Measurements from ENCODE around the gene DNAH6.

Gene DNAH6

GRCh38 chr2:84690225-84690624, 173.9 kb downstream of the DNAH6 start:
- no peak for DNase-seq (ENCODE audit: low spot score)

DNA sequence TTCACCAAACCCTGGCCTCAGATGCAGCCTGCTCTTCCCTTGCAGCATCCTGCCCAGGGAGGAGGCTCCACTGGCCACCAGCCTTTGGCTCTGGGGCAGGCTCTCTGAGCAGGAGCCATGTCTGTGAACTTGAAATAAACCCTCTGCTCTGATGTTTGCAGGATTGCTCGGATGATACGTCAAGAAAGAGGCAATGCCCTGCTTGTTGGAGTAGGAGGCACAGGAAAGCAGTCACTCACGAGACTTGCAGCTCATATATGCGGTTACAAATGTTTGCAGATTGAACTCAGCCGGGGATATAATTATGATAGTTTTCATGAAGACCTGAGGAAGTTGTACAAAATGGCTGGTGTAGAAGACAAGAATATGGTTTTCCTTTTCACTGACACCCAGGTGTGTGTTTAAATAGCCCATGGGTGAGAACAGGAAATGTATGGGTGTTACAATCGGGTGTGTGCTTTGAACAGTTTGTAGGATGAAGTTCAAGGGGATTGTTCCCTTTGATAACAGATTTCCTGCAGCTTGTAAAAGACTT, 177.9 kb downstream of the DNAH6 start:
- no peak for DNase-seq (ENCODE audit: low spot score)

DNA sequence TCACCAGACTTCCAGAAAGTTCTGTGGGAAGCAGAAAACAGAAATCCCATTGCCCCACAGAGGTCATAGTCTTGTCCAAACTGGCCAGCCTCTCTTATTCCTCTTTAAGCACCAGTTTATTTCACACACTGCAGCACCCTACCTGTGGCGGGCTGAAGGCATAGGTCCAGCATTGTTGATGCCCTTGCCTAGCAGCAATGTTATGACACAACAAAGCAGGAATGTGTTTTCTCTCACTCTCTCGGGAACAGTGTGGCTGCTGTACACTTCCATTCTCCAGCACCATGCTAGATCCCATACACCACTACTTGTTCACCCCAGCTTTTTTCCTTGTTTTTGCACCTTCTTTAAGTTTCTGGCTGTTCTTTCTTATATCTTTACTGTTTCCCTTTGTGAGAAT, 181.6 kb downstream of the DNAH6 start:
- no peak for DNase-seq (ENCODE audit: low spot score)

DNA sequence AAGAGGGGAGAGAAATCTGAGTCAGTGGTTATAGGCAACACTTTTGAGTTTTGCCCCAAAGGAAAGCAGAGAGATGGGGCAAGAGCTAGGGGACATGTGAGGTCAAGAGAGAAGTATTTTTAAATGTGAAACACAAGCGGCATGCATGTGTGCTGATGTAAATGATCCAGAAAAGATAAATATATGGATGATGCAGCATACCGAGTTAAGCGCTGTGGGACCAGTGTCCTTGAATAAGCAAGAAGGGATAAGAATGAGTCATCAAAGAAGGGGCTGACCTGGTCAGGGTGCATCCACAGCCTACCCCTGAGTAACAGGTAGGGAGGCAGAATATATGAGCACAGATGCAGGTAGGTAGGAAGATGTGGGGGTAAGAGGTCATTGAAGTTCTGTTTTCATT, 183.7 kb downstream of the DNAH6 start:
- DNase-seq (ENCODE audit: low spot score): no peak

- no peak for DNase-seq (ENCODE audit: low spot score)
Measured at GRCh38 chr2:84701880-84702279, 185.6 kb downstream of the DNAH6 start.

DNA sequence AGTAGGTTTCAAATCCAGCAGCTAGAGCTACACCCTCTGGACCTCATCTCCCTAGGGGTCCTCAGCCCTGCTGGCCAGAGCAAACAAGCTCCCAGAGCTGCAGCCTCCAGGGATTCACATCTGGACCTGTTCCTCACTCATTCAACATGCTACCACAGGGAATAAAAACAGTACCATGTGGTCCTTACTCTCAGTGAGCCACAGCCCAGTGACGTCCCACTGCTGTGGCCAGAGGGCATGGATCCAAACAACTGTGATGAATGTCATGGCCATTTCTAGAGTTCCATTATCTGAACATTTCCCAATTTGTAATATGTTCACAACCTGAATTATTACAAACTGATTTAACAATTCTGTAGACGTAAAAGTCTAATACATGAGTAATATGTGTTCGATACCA, 186.6 kb downstream of the DNAH6 start:
- no peak for DNase-seq (ENCODE audit: low spot score)

- no peak for DNase-seq (ENCODE audit: low spot score)
Measured at GRCh38 chr2:84703831-84704230, 187.5 kb downstream of the DNAH6 start.

- no peak for DNase-seq (ENCODE audit: low spot score)
Measured at GRCh38 chr2:84704505-84705244, 188.4 kb downstream of the DNAH6 start.

DNA sequence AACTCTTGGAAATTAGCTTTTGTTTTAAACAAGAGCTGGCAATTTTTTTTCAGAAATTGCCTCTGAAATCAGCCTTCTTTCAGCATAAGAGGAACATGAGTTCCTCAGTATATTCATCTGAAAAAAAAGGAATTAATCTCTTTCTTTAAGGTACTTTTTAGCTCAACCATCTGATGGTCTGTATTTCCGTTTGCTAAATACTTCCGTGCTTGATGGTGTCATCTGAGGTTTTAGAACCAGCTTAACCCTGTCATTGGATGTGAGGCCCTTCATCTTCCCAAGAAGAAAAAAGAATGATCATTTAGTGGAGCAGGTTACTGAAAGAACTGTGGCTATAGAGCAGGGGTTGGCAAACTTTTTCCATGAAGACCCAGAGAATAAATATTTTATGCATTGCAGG, 189.6 kb downstream of the DNAH6 start:
- DNase-seq (ENCODE audit: low spot score): no peak

GRCh38 chr2:84708442-84708841, 192.1 kb downstream of the DNAH6 start:
- no peak for DNase-seq (ENCODE audit: low spot score)

- no peak for DNase-seq (ENCODE audit: low spot score)
Measured at GRCh38 chr2:84711651-84712050, 195.4 kb downstream of the DNAH6 start.

DNA sequence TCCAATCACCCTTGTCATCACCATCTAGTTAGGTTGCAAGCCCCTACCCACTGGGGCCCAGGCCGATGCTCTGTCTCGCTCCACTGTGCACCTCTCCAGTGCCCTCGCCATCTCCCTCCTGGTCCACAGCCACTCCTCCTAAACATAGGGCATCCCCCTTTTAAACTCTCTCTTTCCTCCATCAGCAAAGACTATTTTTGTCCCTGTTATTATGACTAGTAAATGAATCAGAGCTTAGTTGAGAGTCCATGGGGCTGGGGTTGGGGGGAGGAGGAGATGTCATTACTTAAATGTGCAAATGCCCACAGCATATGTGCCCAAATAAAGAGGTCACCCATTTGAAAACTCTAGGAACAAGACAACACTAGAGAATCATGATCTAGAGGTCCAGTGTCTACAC, 197.1 kb downstream of the DNAH6 start:
- no peak for DNase-seq (ENCODE audit: low spot score)

GRCh38 chr2:84716564-84716963, 200.3 kb downstream of the DNAH6 start:
- no peak for DNase-seq (ENCODE audit: low spot score)

DNA sequence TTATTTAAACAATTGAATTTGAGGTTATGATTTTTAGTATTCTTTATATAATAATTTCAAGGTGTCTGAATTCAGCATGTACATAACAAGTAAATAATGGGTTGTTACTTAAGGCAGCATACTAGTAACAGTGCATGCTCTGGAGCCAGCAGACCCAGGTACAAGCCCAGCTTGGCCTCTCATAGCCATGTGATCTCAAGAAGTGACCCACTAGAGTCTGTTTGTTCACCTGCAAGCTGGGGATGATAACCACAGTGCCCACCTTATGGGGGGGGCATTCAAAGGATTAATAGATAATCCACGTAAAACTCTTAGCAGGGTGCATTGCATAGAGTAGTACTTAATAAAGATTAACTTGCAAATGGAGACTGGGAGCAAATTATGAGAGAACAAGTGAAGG, 201.0 kb downstream of the DNAH6 start:
- DNase-seq (ENCODE audit: low spot score): no peak

- no peak for DNase-seq (ENCODE audit: low spot score)
Measured at GRCh38 chr2:84719434-84719833, 203.1 kb downstream of the DNAH6 start.

- DNase-seq (ENCODE audit: low spot score): no peak
Measured at GRCh38 chr2:84723831-84724230, 207.5 kb downstream of the DNAH6 start.

GRCh38 chr2:84725717-84726116, 209.4 kb downstream of the DNAH6 start:
- no peak for DNase-seq (ENCODE audit: low spot score)

- DNase-seq (ENCODE audit: low spot score): no peak
Measured at GRCh38 chr2:84727315-84727714, 211.0 kb downstream of the DNAH6 start.

- no peak for DNase-seq (ENCODE audit: low spot score)
Measured at GRCh38 chr2:84729224-84729623, 212.9 kb downstream of the DNAH6 start.

DNA sequence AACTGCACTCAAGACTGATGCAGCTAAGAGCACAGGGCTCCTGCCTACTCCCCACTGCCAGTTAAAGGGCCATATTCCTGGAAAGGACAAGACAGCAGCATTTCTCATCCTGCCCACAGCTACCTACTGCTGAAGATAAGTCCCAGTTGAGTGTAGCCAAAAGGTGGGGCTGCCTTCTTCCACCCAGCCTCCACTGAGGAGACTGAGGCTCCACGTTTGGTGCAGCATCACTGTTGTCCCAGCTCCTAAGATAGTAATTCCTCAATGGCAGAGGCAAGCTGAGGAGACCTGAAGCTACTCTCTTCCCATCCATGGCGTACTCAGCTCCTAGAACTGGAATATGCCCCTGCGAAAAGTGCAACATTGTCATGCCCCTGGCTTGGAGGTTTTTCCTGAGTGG, 214.9 kb downstream of the DNAH6 start:
- no peak for DNase-seq (ENCODE audit: low spot score)

DNA sequence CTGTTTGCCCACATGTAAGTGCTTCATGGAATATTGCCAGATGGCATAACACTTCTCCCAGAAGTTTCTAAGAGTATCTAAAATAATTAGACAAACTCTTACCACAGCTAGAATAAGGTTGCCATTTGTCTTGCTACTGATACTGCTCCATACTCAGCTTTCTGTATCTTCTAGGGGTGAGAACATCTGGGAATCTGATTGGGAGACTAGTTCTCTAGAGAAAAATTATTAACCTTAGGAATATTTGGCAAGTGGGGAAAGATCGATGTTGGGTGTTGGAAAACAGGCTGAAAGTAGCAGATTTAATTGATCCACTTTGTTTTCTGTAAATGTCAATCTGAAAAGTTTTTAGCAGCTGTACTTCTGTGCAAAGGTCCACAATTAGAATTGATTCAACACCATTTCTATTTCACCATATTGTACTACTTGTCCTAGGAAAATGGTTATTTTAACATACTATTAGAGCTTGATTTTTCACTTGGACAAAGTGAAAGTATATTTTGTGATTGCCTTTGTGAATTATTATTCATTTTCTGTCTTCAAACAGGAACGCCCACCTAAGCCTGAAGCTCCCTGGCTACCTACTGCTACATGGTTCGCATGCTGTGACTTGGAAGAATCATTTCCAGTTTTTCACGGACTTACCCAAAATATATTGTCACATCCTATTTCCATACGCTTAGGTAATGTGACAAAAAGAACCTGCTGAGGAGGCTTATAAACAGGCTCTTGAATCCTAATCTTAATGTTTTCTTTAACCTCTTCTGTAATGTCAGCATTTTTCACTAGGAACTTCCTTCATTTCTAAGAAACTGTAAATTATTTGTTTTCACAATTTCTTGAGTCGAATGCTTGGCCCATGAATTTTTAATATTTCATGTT, 216.8 kb downstream of the DNAH6 start:
- DNase-seq (ENCODE audit: low spot score): no peak

GRCh38 chr2:84735389-84735788, 219.1 kb downstream of the DNAH6 start:
- no peak for DNase-seq (ENCODE audit: low spot score)

GRCh38 chr2:84741182-84741822, 225.0 kb downstream of the DNAH6 start:
- DNase-seq (ENCODE audit: low spot score): peak; percentile 21
